GM12878 (cell line): Measurements from ENCODE around the gene TM4SF4. TPM values are rescaled to one million over a fixed set of nuclear protein-coding genes. Genes with fewer than 3 reads are reported as not detected.

ENCODE experiments used
- BHLHE40 ChIP-seq, 2 experiments: fragments of 450-650 bp in 1 of 2; IDR thresholded peaks; 2 replicates each; pipeline ENCODE4 v1.6.1; 2011 to 2017; ENCODE audit warnings: low read depth in 2 of 2, borderline replicate concordance in 1 of 2, improper control_type of control experiment in 1 of 2, low read length in 1 of 2, mild to moderate bottlenecking in 1 of 2
- MEF2A ChIP-seq: IDR thresholded peaks from 2 replicates; pipeline ENCODE4 v1.6.1; 2011; ENCODE audit warnings: low read depth, mild to moderate bottlenecking, low read length, moderate library complexity; ENCODE audit not compliant: insufficient read depth
- polyA plus RNA-seq, 11 experiments: library from polyadenylated mRNA; depleted of rRNA in 4 of 11; unstranded in 6 of 11; stranded (reverse) in 5 of 11; fragments of >200 nt; fragmentation: Nextera tagmentation in 4 of 11; fragmentation: Illumina TruSeq in 1 of 11; extraction: Ambion mirVana in 4 of 11; extraction: Trizol in 1 of 11; gene quantifications; 1 replicate in 1 of 11; 2 replicates in 10 of 11; pipeline versions ENCODE4 v1.2.1 to v1.2.3, GENCODE V29; 2011 to 2016; ENCODE audit warnings: inconsistent platforms in 2 of 11, missing spikeins in 2 of 11, low read depth in 1 of 11
- total RNA-seq, 4 experiments: library from RNA; depleted of rRNA in 3 of 4; stranded (reverse); fragments of >200 nt in 3 of 4; fragmentation: Illumina TruSeq in 1 of 4; extraction: Trizol in 1 of 4; gene quantifications; 2 replicates each; pipeline versions ENCODE4 v1.2.1 to v1.2.3, GENCODE V29; 2013 to 2021
- TF ChIP-seq, protein P1 (sequence below), 3 experiments: IDR thresholded peaks in 2 of 3; conservative IDR thresholded peaks in 1 of 3; 2 replicates each; pipeline ENCODE4 v1.5.1; 2011; ENCODE audit warnings: low read depth in 3 of 3, low read length in 3 of 3, mild to moderate bottlenecking in 3 of 3, control low read depth in 2 of 3, moderate library complexity in 2 of 3, inconsistent platforms in 1 of 3, mixed read lengths in 1 of 3; ENCODE audit not compliant: control insufficient read depth in 2 of 3, insufficient read depth in 1 of 3; ENCODE audit errors: extremely low read depth in 1 of 3
- TF ChIP-seq, protein P2 (sequence below): fragments of 450-650 bp; formaldehyde crosslinking; IDR thresholded peaks from 2 replicates; pipeline ENCODE4 v1.5.0; 2022; ENCODE audit warnings: mild to moderate bottlenecking, missing genetic modification characterization
- TF ChIP-seq, protein P3 (sequence below): fragments of 150-350 bp; IDR thresholded peaks from 2 replicates; pipeline ENCODE4 v1.6.1; 2014; ENCODE audit warnings: mild to moderate bottlenecking, low read depth, low read length
- TF ChIP-seq, protein P4 (sequence below): fragments of 450-650 bp; IDR thresholded peaks from 2 replicates; pipeline ENCODE4 v1.6.1; 2017; ENCODE audit warnings: mild to moderate bottlenecking

Gene TM4SF4
- total and polyA plus RNA-seq, 10 of the 15 experiments (the other 5 are each of a cell fraction or from before 2014, with no cell fraction given) = 0.06 to 1.3 TPM; not detected in 8

DNA sequence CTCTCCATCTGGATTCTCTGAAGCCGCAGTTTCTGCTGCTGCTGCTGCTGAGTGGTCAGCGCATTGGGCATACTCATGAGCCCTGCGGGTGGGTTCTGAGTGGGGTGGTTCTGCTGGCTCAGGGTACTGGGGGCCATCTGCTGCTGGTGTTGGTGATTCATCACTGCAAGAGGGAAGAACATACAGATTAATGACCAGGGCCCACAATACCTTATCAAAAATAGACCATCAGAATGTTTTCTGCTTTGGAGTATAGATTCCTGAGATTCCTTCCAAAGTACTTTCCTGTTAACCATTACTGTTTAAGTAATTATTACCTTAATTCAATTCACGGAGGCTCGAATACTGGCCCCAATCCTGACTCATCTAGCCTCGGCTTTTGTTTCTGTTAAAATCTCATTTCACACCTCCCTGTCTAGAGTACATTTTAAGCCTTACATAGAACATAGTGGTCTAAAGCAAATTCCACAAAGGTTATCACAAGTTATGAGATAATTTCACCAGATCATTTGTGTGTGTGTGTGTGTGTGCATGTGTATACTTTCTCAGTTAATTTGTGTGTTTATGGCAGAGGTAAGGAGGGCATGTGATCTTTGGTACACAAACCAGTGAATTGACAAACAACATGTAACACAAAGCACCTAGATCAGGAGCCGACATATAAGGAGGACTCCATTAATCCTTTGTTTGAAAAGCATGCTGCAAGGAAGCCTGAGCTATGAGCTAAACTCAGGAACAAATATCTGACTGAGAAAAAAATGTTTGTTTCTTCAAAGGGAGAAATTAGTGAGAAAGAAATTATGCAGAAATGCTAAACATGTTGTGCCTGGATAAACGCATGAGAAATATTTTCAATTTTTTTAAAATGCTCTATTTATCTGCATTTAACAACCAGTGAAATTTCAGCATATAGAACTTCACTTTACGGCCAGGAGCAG is 68.1 kb downstream of the TM4SF4 start (continued):
- TF ChIP-seq, protein P1, sequence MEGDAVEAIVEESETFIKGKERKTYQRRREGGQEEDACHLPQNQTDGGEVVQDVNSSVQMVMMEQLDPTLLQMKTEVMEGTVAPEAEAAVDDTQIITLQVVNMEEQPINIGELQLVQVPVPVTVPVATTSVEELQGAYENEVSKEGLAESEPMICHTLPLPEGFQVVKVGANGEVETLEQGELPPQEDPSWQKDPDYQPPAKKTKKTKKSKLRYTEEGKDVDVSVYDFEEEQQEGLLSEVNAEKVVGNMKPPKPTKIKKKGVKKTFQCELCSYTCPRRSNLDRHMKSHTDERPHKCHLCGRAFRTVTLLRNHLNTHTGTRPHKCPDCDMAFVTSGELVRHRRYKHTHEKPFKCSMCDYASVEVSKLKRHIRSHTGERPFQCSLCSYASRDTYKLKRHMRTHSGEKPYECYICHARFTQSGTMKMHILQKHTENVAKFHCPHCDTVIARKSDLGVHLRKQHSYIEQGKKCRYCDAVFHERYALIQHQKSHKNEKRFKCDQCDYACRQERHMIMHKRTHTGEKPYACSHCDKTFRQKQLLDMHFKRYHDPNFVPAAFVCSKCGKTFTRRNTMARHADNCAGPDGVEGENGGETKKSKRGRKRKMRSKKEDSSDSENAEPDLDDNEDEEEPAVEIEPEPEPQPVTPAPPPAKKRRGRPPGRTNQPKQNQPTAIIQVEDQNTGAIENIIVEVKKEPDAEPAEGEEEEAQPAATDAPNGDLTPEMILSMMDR (IDR thresholded peaks at IDR 0.05 in 2 of 3, conservative IDR thresholded peaks at IDR 0.05 in 1 of 3; ENCODE audit: control insufficient read depth in 2 of 3, extremely low read depth in 1 of 3, insufficient read depth in 1 of 3, low read depth in 3 of 3, low read length in 3 of 3) = no peak
- TF ChIP-seq, protein P2, sequence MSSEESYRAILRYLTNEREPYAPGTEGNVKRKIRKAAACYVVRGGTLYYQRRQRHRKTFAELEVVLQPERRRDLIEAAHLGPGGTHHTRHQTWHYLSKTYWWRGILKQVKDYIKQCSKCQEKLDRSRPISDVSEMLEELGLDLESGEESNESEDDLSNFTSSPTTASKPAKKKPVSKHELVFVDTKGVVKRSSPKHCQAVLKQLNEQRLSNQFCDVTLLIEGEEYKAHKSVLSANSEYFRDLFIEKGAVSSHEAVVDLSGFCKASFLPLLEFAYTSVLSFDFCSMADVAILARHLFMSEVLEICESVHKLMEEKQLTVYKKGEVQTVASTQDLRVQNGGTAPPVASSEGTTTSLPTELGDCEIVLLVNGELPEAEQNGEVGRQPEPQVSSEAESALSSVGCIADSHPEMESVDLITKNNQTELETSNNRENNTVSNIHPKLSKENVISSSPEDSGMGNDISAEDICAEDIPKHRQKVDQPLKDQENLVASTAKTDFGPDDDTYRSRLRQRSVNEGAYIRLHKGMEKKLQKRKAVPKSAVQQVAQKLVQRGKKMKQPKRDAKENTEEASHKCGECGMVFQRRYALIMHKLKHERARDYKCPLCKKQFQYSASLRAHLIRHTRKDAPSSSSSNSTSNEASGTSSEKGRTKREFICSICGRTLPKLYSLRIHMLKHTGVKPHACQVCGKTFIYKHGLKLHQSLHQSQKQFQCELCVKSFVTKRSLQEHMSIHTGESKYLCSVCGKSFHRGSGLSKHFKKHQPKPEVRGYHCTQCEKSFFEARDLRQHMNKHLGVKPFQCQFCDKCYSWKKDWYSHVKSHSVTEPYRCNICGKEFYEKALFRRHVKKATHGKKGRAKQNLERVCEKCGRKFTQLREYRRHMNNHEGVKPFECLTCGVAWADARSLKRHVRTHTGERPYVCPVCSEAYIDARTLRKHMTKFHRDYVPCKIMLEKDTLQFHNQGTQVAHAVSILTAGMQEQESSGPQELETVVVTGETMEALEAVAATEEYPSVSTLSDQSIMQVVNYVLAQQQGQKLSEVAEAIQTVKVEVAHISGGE (CRISPR knock-in tag) = no peak
- TF ChIP-seq, protein P3, sequence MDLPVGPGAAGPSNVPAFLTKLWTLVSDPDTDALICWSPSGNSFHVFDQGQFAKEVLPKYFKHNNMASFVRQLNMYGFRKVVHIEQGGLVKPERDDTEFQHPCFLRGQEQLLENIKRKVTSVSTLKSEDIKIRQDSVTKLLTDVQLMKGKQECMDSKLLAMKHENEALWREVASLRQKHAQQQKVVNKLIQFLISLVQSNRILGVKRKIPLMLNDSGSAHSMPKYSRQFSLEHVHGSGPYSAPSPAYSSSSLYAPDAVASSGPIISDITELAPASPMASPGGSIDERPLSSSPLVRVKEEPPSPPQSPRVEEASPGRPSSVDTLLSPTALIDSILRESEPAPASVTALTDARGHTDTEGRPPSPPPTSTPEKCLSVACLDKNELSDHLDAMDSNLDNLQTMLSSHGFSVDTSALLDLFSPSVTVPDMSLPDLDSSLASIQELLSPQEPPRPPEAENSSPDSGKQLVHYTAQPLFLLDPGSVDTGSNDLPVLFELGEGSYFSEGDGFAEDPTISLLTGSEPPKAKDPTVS = no peak
- TF ChIP-seq BHLHE40 (IDR thresholded peaks at IDR 0.05; ENCODE audit: borderline replicate concordance in 1 of 2, low read depth in 2 of 2, low read length in 1 of 2) (no peak), MEF2A (no peak)
- TF ChIP-seq, protein P4, sequence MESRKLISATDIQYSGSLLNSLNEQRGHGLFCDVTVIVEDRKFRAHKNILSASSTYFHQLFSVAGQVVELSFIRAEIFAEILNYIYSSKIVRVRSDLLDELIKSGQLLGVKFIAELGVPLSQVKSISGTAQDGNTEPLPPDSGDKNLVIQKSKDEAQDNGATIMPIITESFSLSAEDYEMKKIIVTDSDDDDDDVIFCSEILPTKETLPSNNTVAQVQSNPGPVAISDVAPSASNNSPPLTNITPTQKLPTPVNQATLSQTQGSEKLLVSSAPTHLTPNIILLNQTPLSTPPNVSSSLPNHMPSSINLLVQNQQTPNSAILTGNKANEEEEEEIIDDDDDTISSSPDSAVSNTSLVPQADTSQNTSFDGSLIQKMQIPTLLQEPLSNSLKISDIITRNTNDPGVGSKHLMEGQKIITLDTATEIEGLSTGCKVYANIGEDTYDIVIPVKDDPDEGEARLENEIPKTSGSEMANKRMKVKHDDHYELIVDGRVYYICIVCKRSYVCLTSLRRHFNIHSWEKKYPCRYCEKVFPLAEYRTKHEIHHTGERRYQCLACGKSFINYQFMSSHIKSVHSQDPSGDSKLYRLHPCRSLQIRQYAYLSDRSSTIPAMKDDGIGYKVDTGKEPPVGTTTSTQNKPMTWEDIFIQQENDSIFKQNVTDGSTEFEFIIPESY = no peak
